Osteocyte (in vitro differentiated cells): ENCODE results near the gene TTLL11. TPM values are rescaled to one million over a fixed set of nuclear protein-coding genes. Genes with fewer than 3 reads are reported as not detected.

Experiments
- DNase-seq: peaks from one replicate; pipeline ENCODE4 v3.0.0; 2021; ENCODE audit warnings: mixed read lengths; ENCODE audit not compliant: unreplicated experiment; ENCODE audit errors: extremely low spot score
- H3K27ac Mint-ChIP-seq: one replicate; pipeline ENCODE4 v1.8.0; 2021; ENCODE audit warnings: mild to moderate bottlenecking, mixed read lengths; ENCODE audit not compliant: unreplicated experiment
- H3K27me3 Mint-ChIP-seq: one replicate; pipeline ENCODE4 v1.8.0; 2021; ENCODE audit warnings: mixed read lengths; ENCODE audit not compliant: unreplicated experiment
- H3K36me3 Mint-ChIP-seq: one replicate; pipeline ENCODE4 v1.8.0; 2021; ENCODE audit warnings: mixed read lengths; ENCODE audit not compliant: unreplicated experiment
- H3K4me1 Mint-ChIP-seq: one replicate; pipeline ENCODE4 v1.8.0; 2021; ENCODE audit warnings: mixed read lengths; ENCODE audit not compliant: unreplicated experiment
- H3K4me3 Mint-ChIP-seq: one replicate; pipeline ENCODE4 v1.8.0; 2021; ENCODE audit warnings: mild to moderate bottlenecking, moderate library complexity, mixed read lengths; ENCODE audit not compliant: unreplicated experiment
- H3K9me3 Mint-ChIP-seq: one replicate; pipeline ENCODE4 v1.8.0; 2021; ENCODE audit warnings: mixed read lengths; ENCODE audit not compliant: unreplicated experiment
- CTCF ChIP-seq: fragments of 200-600 bp; sonication (generic); IDR thresholded peaks from 2 replicates; pipeline ENCODE4 v1.5.0; 2021; ENCODE audit warnings: antibody characterized with exemption, mild to moderate bottlenecking, moderate library complexity
- total RNA-seq: library from RNA; stranded (reverse); gene quantifications from 2 replicates; pipeline ENCODE4 v1.2.1, GENCODE V29; 2021

Gene TTLL11
- total RNA-seq, 1 donor from 2014 or later = 6.0 TPM

- Mint-ChIP-seq H3K4me1 (peaks cover 36% of the 10 kb centered on the region), H3K27me3 (no peaks in the 10 kb centered on the region), H3K36me3 (no peaks in the 10 kb centered on the region), H3K4me3 (no peak overlapping the region), H3K27ac (no peak overlapping the region), H3K9me3 (no peaks in the 10 kb centered on the region)
- DNase-seq = peak; percentile 11
- TF ChIP-seq CTCF = no peak
These were observed 93.6 kb downstream of the TTLL11 start for GRCh38 chr9:121999556-121999955.

- Mint-ChIP-seq H3K36me3 (no peaks in the 10 kb centered on the region), H3K4me1 (peaks cover 36% of the 10 kb centered on the region), H3K27ac (no peak overlapping the region), H3K4me3 (no peak overlapping the region), H3K9me3 (no peaks in the 10 kb centered on the region), H3K27me3 (no peaks in the 10 kb centered on the region)
- no peak for TF ChIP-seq CTCF
- peak; percentile 19 for DNase-seq
These were observed 94.5 kb downstream of the TTLL11 start for GRCh38 chr9:121998513-121999049.

- Mint-ChIP-seq H3K27me3 (no peaks in the 10 kb centered on the region), H3K4me1 (peaks cover 34% of the 10 kb centered on the region), H3K27ac (peak overlapping the region; percentile 78), H3K36me3 (no peaks in the 10 kb centered on the region), H3K9me3 (no peaks in the 10 kb centered on the region), H3K4me3 (no peak overlapping the region)
- TF ChIP-seq CTCF = no peak
- no peak for DNase-seq
These were observed 95.3 kb downstream of the TTLL11 start for GRCh38 chr9:121997791-121998190.

GRCh38 chr9:121996783-121997182 is 96.3 kb downstream of the TTLL11 start:
- no peaks in the 10 kb centered on the region for H3K27me3 Mint-ChIP-seq
- no peak for TF ChIP-seq CTCF
- H3K9me3 Mint-ChIP-seq = no peaks in the 10 kb centered on the region
- no peak overlapping the region for H3K27ac Mint-ChIP-seq
- no peak overlapping the region for H3K4me3 Mint-ChIP-seq
- no peaks in the 10 kb centered on the region for H3K36me3 Mint-ChIP-seq
- no peak for DNase-seq
- H3K4me1 Mint-ChIP-seq = peaks cover 25% of the 10 kb centered on the region

- H3K36me3 Mint-ChIP-seq = no peaks in the 10 kb centered on the region
- TF ChIP-seq CTCF = no peak
- H3K27ac Mint-ChIP-seq = no peak overlapping the region
- H3K9me3 Mint-ChIP-seq = no peaks in the 10 kb centered on the region
- H3K27me3 Mint-ChIP-seq = no peaks in the 10 kb centered on the region
- no peak for DNase-seq
- H3K4me3 Mint-ChIP-seq = no peak overlapping the region
- peaks cover 18% of the 10 kb centered on the region for H3K4me1 Mint-ChIP-seq
These were observed 97.1 kb downstream of the TTLL11 start for GRCh38 chr9:121995997-121996396.
